D721Med (cell line): Measurements from ENCODE around the gene SCN3B.
"Not testable (repeated sequence)": the region's sequence is repeated elsewhere in the genome, so short reads cannot be mapped to it uniquely, and the experiment has no call there.

Source experiments
- DNase-seq: peaks from one replicate; pipeline ENCODE4 v3.0.0; 2011; ENCODE audit warnings: low spot score; ENCODE audit not compliant: insufficient read length
- FAIRE-seq: peaks from 2 replicates; lab custom pipeline; 2011; peaks lifted over from hg19 to GRCh38; lab: Jason Lieb, UNC
- TF ChIP-seq, protein P1 (sequence below): IDR thresholded peaks from 2 replicates; pipeline ENCODE4 v1.5.1; 2012; ENCODE audit warnings: mild to moderate bottlenecking, control low read depth; ENCODE audit not compliant: insufficient read depth; ENCODE audit errors: missing control alignments

SCN3B gene

DNA sequence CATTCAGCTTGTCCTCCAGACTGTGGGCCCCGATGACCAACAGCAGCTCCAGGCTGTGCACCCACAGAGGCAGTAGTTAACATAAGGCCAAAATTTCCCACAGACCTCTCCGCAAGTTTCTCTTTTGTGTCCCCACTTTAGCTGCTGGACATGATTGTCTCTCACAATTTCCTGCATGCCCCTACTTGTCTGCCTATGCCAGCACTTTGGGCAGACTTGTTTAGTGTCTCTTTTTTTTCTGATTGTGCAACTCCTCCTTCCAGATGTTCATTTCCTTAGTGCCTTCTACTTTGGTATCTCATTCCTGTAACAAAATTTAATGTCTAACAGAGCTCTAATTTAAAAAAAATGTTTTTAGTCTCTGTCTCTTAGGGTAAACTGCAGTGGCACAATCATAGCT lies 23.8 kb upstream of the SCN3B start:
- FAIRE-seq = no peak
- TF ChIP-seq, protein P1, sequence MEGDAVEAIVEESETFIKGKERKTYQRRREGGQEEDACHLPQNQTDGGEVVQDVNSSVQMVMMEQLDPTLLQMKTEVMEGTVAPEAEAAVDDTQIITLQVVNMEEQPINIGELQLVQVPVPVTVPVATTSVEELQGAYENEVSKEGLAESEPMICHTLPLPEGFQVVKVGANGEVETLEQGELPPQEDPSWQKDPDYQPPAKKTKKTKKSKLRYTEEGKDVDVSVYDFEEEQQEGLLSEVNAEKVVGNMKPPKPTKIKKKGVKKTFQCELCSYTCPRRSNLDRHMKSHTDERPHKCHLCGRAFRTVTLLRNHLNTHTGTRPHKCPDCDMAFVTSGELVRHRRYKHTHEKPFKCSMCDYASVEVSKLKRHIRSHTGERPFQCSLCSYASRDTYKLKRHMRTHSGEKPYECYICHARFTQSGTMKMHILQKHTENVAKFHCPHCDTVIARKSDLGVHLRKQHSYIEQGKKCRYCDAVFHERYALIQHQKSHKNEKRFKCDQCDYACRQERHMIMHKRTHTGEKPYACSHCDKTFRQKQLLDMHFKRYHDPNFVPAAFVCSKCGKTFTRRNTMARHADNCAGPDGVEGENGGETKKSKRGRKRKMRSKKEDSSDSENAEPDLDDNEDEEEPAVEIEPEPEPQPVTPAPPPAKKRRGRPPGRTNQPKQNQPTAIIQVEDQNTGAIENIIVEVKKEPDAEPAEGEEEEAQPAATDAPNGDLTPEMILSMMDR = no peak
- DNase-seq = no peak

DNA sequence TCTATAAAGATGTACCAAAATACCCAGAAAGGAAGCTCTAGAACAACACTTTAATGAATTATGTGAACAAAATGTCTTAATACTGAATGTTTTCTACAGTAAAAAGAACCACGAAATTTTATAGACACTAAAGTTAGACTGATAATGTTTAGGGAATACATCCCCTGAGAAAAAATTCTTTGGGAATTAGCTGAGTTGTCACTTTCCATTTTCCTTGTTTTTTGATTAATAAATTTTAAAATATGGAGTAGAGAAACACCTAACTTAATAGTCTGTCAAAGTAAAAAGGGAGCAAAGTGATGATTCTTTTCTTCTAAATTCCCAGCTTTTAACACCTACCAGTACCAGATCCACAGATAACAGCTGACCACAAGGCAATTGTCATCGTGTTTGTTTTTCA lies 23.1 kb upstream of the SCN3B start:
- TF ChIP-seq, protein P1 = no peak
- DNase-seq (no peak), FAIRE-seq (no peak)

DNA sequence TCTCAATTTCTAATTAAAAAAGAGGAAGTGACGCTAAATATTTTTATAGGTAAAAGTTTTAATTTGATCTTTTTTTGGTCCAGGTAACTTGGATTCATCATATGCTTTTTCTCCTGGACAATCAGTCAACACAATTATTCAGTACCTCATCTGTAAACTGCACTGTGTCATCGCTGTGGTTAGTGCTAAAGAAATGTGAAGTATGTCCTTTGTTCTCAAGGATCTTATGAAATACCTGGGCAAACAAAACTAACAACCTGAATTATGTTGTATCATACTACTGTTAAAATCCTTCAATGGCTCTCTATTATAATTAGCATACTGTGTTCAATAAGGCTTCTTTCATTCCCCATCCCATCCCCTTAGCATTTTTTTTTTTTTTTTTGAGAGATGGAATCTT lies 19.9 kb upstream of the SCN3B start:
- FAIRE-seq = no peak
- TF ChIP-seq, protein P1 = no peak
- DNase-seq = no peak

DNA sequence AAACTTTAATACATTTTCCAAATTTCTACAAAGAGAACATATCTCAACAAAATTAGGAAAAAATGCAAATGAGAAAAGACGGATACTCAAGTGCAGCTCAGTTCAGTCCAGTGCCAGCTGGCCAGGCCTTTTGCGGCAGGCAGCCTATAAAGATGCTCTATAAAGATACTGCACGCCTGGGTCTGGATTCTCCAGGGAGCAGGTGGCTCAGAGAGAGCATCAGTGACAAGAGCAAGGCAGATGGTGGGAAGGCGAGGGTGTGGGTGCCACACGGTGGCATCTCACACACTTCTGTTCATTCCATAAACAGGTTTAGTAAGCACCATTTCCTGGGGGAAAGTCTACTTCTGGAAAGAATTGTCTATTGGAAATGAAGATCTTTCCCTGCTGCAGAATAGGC lies 18.1 kb upstream of the SCN3B start:
- no peak for FAIRE-seq
- DNase-seq = no peak
- TF ChIP-seq, protein P1 = no peak

DNA sequence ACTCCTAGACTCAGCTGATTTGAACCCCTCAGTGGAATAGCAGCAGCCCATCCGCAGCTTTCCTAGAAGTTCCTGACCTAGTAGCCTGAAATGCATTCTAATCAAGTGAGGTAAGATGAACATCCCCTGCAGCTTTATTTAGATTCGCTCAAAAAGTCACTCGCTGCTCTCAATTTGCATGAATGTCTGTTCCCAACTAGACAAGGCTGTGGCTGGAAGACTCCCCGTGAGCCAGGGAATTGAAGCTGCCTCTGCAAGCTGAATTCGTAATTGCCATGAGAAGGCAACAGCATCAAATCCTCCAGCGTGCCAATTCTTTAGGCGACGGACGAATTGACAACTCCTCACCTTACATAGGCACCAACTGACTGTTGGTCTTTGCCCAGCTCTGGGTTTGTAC lies 17.1 kb upstream of the SCN3B start:
- TF ChIP-seq, protein P1 = no peak
- no peak for DNase-seq
- no peak for FAIRE-seq

DNA sequence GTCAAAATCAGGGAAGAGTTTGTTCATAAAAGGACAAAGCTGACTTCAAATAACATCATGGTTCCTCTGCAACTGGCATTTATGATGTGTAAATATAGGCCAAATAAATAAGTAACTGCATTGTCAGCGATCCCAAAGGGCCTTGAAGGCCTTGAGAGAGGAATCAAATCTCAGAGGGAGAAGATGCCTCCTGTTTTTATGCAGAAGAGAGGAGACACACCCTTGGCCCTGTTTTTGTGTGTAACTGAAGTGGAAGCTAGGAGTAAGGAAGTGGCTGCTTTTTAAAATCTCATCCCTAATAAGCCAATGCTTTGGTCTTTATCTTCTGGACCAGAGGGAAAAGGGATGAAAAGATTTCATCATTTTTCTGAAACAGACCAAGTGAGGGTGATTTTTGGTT lies 15.7 kb upstream of the SCN3B start:
- TF ChIP-seq, protein P1 = no peak
- no peak for FAIRE-seq
- DNase-seq = no peak

DNA sequence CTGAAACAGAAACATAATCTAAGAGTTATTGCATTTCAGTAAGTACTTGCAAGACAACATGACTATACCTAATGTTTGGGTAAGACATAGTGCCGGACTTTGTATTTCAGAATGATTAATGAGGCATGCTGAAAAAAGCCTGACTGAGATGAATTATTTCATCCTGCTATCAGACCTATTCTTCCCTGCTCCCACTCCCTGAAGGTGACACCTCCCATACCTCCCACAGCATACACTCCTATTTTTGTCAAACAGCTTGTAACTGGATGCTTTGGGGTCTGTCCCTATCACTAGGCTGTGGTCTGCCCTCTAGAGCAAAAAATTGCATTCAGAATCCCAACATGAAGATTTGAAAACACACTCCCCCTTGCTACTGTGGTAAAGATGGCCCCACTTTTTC lies 10.9 kb upstream of the SCN3B start:
- TF ChIP-seq, protein P1 = no peak
- FAIRE-seq = no peak
- no peak for DNase-seq

DNA sequence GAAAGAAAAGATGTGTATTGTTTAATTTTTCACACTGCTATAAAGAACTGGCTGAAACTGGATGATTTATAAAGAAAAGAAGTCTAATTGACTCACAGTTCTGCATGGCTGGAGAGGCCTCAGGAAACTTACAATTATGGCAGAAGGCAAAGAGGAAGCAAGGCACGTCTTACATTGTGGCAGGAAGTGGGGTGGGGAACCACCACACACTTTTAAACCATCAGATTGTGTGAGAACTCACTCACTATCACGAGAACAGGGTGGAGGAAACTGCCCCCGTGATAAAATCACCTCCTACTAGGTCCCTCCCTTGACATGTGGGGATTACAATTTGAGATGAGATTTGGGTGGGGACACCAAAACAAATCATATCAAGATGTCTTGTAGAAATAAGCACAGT lies 5.5 kb upstream of the SCN3B start:
- FAIRE-seq, DNase-seq: not testable (repeated sequence)
